ENCODE results near the gene STRA6.

GRCh38 chr15:74217907-74218885, 15.6 kb upstream of the STRA6 start:
- TF ChIP-seq CTCF (conservative IDR thresholded peaks at IDR 0.05; ENCODE audit: low read length) (no peak), EZH2phosphoT487 (IDR thresholded peaks at IDR 0.05; ENCODE audit: borderline replicate concordance) (no peak)
